GM13976 (cell line): Measurements from ENCODE around the gene HOXD13.

ENCODE experiments used
- DNase-seq: peaks from one replicate; pipeline ENCODE4 v3.0.0; 2012; ENCODE audit warnings: low spot score
- CTCF ChIP-seq: IDR thresholded peaks from 2 replicates; pipeline ENCODE4 v1.5.1; 2012; ENCODE audit warnings: borderline replicate concordance, mild to moderate bottlenecking; ENCODE audit not compliant: insufficient read depth; ENCODE audit errors: extremely low read depth, missing control alignments, control extremely low read depth
- in situ Hi-C: fragments of 300-500 bp; cut with MboI; formaldehyde crosslinking; loops from one replicate; pipeline ENCODE4 v1.12.0; 2022; ENCODE audit warnings: low sequenced_read_pairs, mixed read lengths, inconsistent platforms; ENCODE audit not compliant: unreplicated experiment

The HOXD13 gene

DNA sequence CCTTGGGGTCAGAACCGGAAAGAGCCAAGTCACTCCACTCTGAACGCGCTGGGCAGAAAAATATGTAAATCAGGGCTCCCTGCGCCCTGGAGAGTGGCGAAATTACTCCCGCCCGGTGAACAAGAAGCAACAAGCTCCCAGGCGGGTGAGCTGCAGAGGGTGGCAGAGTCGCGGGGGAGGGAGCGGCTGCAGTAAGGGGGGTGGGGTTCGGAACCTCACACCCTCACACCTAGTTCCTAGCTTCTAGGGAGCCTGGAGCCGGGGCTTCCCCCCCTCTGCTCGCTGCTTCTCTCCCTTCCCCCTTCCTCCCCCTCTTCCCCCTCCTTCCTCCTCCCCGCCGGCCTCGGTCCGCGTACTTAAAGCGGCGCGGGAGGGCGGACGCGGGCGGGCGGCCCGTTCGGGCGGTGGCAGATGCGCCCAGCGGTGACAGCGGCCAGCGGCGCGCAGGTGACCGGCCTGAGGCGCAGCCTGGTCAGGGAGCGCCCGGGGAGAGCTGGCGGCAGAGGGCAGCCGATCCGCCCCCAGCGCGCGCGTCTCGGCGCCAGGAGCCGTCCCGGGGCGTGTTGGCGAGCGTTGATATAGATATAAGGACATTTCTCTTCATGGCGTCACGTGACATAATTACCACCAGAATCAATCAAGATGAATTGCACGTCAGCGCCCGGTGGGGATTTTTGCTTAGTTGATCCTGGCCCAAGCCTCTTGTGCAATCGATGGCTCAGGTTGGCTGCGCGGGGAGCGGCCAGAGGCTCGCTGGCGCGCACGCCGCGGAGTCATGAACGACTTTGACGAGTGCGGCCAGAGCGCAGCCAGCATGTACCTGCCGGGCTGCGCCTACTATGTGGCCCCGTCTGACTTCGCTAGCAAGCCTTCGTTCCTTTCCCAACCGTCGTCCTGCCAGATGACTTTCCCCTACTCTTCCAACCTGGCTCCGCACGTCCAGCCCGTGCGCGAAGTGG is 14.3 kb downstream of the HOXD13 start, which contains the start of gene HOXD11:
Gene HOXD11, plus strand, starts transcription at position 700 of the 959 bp plus-strand sequence. Its CDS starts 76 bp downstream, at position 776.
- DNase-seq: no peak
- in situ Hi-C loops: no loop called here
- TF ChIP-seq CTCF: no peak

GRCh38 chr2:176107731-176108181 is 15.2 kb downstream of the HOXD13 start:
- DNase-seq: no peak
- in situ Hi-C loops: no loop called here
- no peak for TF ChIP-seq CTCF

DNA sequence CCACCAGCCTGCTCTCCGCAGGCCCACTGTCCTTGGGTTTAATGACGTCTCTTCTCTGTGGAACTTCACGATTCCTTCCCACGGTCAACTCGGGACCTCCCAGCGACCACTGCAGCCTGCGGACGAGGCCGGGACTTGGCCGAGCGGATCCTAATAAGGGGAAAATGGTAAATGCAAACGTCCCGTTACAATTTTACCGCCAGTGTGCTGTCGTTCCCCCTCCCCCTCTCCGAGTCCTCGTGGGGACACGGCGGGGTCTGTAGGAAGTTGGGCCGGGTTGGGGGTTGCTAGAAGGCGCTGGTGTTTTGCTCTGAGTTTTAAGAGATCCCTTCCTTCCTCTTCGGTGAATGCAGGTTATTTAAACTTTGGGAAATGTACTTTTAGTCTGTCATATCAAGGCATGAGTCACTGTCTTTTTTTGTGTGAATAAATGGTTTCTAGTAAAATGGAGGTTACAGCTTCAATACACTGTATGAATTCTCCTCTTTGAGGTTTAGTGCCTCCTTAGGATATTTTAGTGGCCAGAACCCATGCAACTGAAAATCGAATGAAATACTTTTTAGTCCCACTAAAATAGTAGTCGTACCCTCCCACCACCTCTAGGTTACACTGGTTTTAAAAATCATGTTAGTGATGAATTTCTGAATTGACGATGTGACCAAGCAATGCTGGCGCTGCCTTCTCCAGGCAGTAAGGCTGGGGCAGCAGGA is 16.8 kb downstream of the HOXD13 start:
- TF ChIP-seq CTCF: no peak
- in situ Hi-C loops: no loop called here
- DNase-seq: no peak

DNA sequence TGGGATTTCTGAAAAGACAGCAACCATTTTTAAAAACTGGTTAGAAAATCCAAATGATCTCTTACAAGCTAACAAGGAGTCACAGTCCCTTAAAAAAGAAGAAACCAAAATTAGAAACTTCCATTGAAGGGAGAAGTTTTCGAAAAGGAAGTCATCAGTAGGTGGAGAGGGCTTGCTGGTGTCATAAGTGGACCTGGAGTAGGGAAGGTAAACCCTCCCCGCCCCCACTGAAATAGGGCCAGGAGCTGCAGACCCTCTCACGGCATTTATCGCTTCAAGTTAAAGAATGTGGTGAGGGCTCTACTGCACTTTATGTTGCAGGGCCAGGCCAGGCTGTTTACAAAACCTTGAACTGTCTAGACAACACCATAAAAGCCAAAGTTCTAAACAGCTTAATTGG is 17.4 kb downstream of the HOXD13 start:
- in situ Hi-C loops: no loop called here
- TF ChIP-seq CTCF: no peak
- DNase-seq: no peak

GRCh38 chr2:176110415-176111308 is 18.1 kb downstream of the HOXD13 start:
- in situ Hi-C loops: no loop called here
- no peak for DNase-seq
- TF ChIP-seq CTCF: no peak

DNA sequence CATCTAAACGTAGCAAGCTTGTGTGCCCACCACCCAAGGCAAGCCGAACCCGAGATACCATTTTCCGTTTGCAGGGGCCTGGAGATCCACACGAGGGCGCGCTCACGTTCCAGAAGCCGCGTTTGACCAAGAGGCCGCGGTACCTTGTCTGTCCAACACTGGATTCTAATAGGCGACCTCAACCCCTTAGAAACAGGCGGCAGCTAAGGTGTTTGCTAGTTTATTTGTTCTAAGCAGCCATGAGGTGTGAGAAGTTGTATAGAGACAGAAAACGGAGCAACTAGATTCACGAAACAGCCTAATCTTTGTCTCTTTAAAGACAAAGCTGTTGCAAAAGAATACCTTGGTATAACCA is 18.8 kb downstream of the HOXD13 start:
- DNase-seq: peak; percentile 72
- in situ Hi-C loops: no loop called here

More for the DNA sequence above, 18.8 kb downstream of the HOXD13 start:
- peak; percentile 68 for TF ChIP-seq CTCF
